IMR-90 (cell line): ENCODE measurements around the gene KRTAP1-5. TPM values are rescaled to one million over a fixed set of nuclear protein-coding genes. Genes with fewer than 3 reads are reported as not detected.
A peak's percentile ranks its signal among the peaks of the same experiment; 100 is the strongest.

Experiments
- ATAC-seq: fragments of 200-7000 bp; cut with Tn5 transposase; 2 replicates; pipeline ENCODE4 v1.9.1; 2020; ENCODE audit warnings: low read depth, mild to moderate bottlenecking, moderate library complexity
- BruUV-seq: library from RNA; stranded (reverse); fragments of 400-500 nt; replicated peaks from 2 replicates; lab custom pipeline; 2021; lab: Mats Ljungman, UMichigan
- CTCF ChIA-PET: fragments of 300-600 bp; formaldehyde crosslinking; extraction: SDS; loops from one replicate; lab custom pipeline; 2021; ENCODE audit warnings: antibody characterized with exemption; lab: Yijun Ruan, JAX
- POLR2A ChIA-PET: fragments of 300-600 bp; sonication (Branson Sonifier 250); formaldehyde crosslinking; loops from one replicate; lab custom pipeline; 2022; ENCODE audit warnings: antibody characterized with exemption; ENCODE audit not compliant: unreplicated experiment; lab: Charles Lee
- DNase-seq: peaks from one replicate; pipeline ENCODE4 v3.0.0; 2013
- H2AFZ ChIP-seq: replicated peaks from 2 replicates; pipeline ENCODE3; 2013; ENCODE audit warnings: low read length, mild to moderate bottlenecking; ENCODE audit not compliant: poor library complexity
- H2AK5ac ChIP-seq: 2 replicates; pipeline ENCODE4 v1.6.1; 2013; ENCODE audit warnings: low read depth, low read length, inconsistent platforms
- H2AK9ac ChIP-seq: replicated peaks from 2 replicates; pipeline ENCODE3; 2013; ENCODE audit warnings: mild to moderate bottlenecking, low read depth, low read length, moderate library complexity; ENCODE audit not compliant: poor library complexity
- H2BK120ac ChIP-seq: 2 replicates; pipeline ENCODE4 v1.6.1; 2013; ENCODE audit warnings: low read depth, low read length, inconsistent platforms
- H2BK15ac ChIP-seq: 3 replicates; pipeline ENCODE4 v1.6.1; 2013; ENCODE audit warnings: low read depth, low read length, inconsistent platforms
- H2BK20ac ChIP-seq: 2 replicates; pipeline ENCODE4 v1.6.1; 2013; ENCODE audit warnings: low read depth, mild to moderate bottlenecking, inconsistent platforms, low read length, moderate library complexity
- H2BK5ac ChIP-seq: 2 replicates; pipeline ENCODE4 v1.6.1; 2013; ENCODE audit warnings: mild to moderate bottlenecking, low read depth, low read length, inconsistent platforms; ENCODE audit not compliant: poor library complexity, severe bottlenecking
- H3K14ac ChIP-seq: replicated peaks from 2 replicates; pipeline ENCODE4 v1.6.1; 2013; ENCODE audit warnings: low read depth, low read length, inconsistent platforms
- H3K18ac ChIP-seq: 2 replicates; pipeline ENCODE4 v1.6.1; 2013; ENCODE audit warnings: low read depth, low read length, control low read depth
- H3K23ac ChIP-seq: 2 replicates; pipeline ENCODE4 v1.6.1; 2013; ENCODE audit warnings: low read depth, low read length, inconsistent platforms
- H3K27ac ChIP-seq: 2 replicates; pipeline ENCODE4 v1.5.1; 2013; ENCODE audit warnings: mild to moderate bottlenecking, control low read depth, low read length; ENCODE audit not compliant: insufficient read depth
- H3K27me3 ChIP-seq: 2 replicates; pipeline ENCODE4 v1.6.1; 2013; ENCODE audit warnings: low read length; ENCODE audit not compliant: control insufficient read depth, insufficient read depth
- H3K36me3 ChIP-seq: 2 replicates; pipeline ENCODE4 v1.6.1; 2013; ENCODE audit warnings: low read length, mixed read lengths; ENCODE audit not compliant: control insufficient read depth, insufficient read depth
- H3K4ac ChIP-seq: 2 replicates; pipeline ENCODE4 v1.6.1; 2013; ENCODE audit warnings: low read depth, low read length, inconsistent platforms
- H3K4me1 ChIP-seq: 2 replicates; pipeline ENCODE4 v1.6.1; 2013; ENCODE audit warnings: low read length, mixed read lengths; ENCODE audit not compliant: control insufficient read depth, insufficient read depth
- H3K4me2 ChIP-seq: 2 replicates; pipeline ENCODE4 v1.6.1; 2013; ENCODE audit warnings: low read depth, mild to moderate bottlenecking, control low read depth, low read length, moderate library complexity
- H3K4me3 ChIP-seq: 2 replicates; pipeline ENCODE4 v1.5.1; 2013; ENCODE audit warnings: low read depth, mild to moderate bottlenecking, control low read depth, low read length, moderate library complexity; ENCODE audit not compliant: insufficient read depth
- H3K56ac ChIP-seq: 2 replicates; pipeline ENCODE4 v1.6.1; 2013; ENCODE audit warnings: low read length, inconsistent platforms; ENCODE audit not compliant: insufficient read depth; ENCODE audit errors: extremely low read depth
- H3K79me1 ChIP-seq, 2 experiments: 2 replicates each; pipeline ENCODE4 v1.6.1; 2013; ENCODE audit warnings: low read length in 2 of 2, inconsistent platforms in 1 of 2, low read depth in 1 of 2
- H3K9ac ChIP-seq: 2 replicates; pipeline ENCODE4 v1.6.1; 2013; ENCODE audit warnings: low read depth, low read length, control low read depth
- H3K9me1 ChIP-seq: 2 replicates; pipeline ENCODE4 v1.6.1; 2013; ENCODE audit warnings: low read length, inconsistent platforms; ENCODE audit not compliant: insufficient read depth
- H3K9me3 ChIP-seq: 2 replicates; pipeline ENCODE4 v1.6.1; 2013; ENCODE audit warnings: low read length; ENCODE audit not compliant: control insufficient read depth, insufficient read depth
- H4K20me1 ChIP-seq: 2 replicates; pipeline ENCODE4 v1.6.1; 2013; ENCODE audit warnings: low read length, inconsistent platforms; ENCODE audit not compliant: insufficient read depth
- H4K5ac ChIP-seq: 2 replicates; pipeline ENCODE4 v1.6.1; 2013; ENCODE audit warnings: mild to moderate bottlenecking, low read depth, low read length, control low read depth
- H4K8ac ChIP-seq, 2 experiments: 2 replicates each; pipeline ENCODE4 v1.6.1; 2013; ENCODE audit warnings: low read depth in 2 of 2, low read length in 2 of 2, control low read depth in 1 of 2, inconsistent platforms in 1 of 2
- H4K91ac ChIP-seq: 2 replicates; pipeline ENCODE4 v1.6.1; 2013; ENCODE audit warnings: low read depth, low read length, inconsistent platforms; ENCODE audit not compliant: insufficient read depth
- CEBPB ChIP-seq: IDR thresholded peaks from 2 replicates; pipeline ENCODE4 v1.6.1; 2012; ENCODE audit warnings: low read depth, low read length, improper control_type of control experiment
- CHD1 ChIP-seq: IDR thresholded peaks from 2 replicates; pipeline ENCODE4 v1.6.1; 2012; ENCODE audit warnings: low read depth, low read length, improper control_type of control experiment
- POLR2A ChIP-seq: IDR thresholded peaks from 2 replicates; pipeline ENCODE4 v1.6.1; 2012; ENCODE audit warnings: mild to moderate bottlenecking, low read depth, low read length
- RCOR1 ChIP-seq: IDR thresholded peaks from 2 replicates; pipeline ENCODE4 v1.6.1; 2012; ENCODE audit warnings: mild to moderate bottlenecking, low read length, improper control_type of control experiment; ENCODE audit not compliant: insufficient replicate concordance
- RFX5 ChIP-seq: IDR thresholded peaks from 2 replicates; pipeline ENCODE4 v1.8.0; 2012; ENCODE audit warnings: low read depth, mild to moderate bottlenecking, low read length, moderate library complexity
- SMC3 ChIP-seq: fragments of 150-350 bp; IDR thresholded peaks from 2 replicates; pipeline ENCODE4 v1.6.1; 2016; ENCODE audit warnings: low read depth, mild to moderate bottlenecking, antibody characterized with exemption, low read length, moderate library complexity
- WGBS, 2 experiments: methylation state at CpG; one replicate each; pipeline versions ENCODE4 v1.1.5 to v1.1.7; 2013; ENCODE audit warnings: missing lambda C conversion rate in 2 of 2; ENCODE audit not compliant: insufficient read length in 1 of 2; ENCODE audit errors: extremely low coverage in 2 of 2; 5-methylcytosine and 5-hydroxymethylcytosine counted together
- dilution Hi-C: fragments of 300-500 bp; cut with HindIII; formaldehyde crosslinking; loops from one replicate; pipeline ENCODE4 v1.14.3; 2018; ENCODE audit warnings: low sequenced_read_pairs; ENCODE audit not compliant: unreplicated experiment
- in situ Hi-C: fragments of 300-500 bp; cut with MboI; formaldehyde crosslinking; loops from 3 replicates; pipeline ENCODE4 v1.14.3; 2019; ENCODE audit warnings: low sequenced_read_pairs, inconsistent platforms, mixed read lengths
- intact Hi-C: fragments of 100-400 bp; cut with micrococcal nuclease; formaldehyde crosslinking; loops from 2 replicates; pipeline ENCODE4 v1.10.0; 2022
- polyA plus RNA-seq, 3 experiments: library from polyadenylated mRNA; depleted of rRNA; stranded (reverse); fragments of >200 nt; gene quantifications; 2 replicates each; pipeline ENCODE4 v1.2.3, GENCODE V29; 2012; ENCODE audit warnings: low replicate concordance in 1 of 3
- total RNA-seq: library from RNA; depleted of rRNA; stranded (reverse); fragments of >200 nt; gene quantifications from 2 replicates; pipeline ENCODE4 v1.2.3, GENCODE V29; 2012
- TF ChIP-seq, protein P1 (sequence below): fragments of 150-350 bp; IDR thresholded peaks from 2 replicates; pipeline ENCODE4 v1.6.1; 2016; ENCODE audit warnings: low read depth, mild to moderate bottlenecking, low read length, moderate library complexity, borderline replicate concordance

KRTAP1-5 gene
- total and polyA plus RNA-seq, 2 of the 4 experiments (the other 2 are of a cell fraction): 27.0 to 34.8 TPM

DNA sequence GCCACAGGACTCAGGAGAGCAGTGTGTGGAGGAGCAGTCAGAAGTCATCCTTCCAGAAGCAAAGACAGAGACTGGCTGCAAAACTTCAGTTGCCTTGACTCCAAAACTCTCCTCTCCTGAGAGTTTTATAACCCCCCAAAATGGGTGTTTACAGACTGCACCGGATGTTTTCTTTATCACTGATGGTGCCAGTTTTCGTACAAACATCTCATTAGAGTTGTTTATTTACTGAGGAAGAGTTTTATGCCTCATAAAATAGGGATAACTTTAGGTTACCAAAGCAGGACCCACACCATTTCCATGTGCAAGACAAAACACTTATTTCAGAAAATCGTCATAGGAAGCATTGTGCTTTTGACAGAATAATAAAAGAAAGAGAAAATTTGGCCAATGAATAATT, 42.8 kb downstream of the KRTAP1-5 start, which contains the start of gene KRT40:
TSS of gene KRT40 (minus strand) at position 101 of the 400 bp plus-strand sequence. CDS start at position 48, 53 bp downstream.
- no TSS peak for BruUV-seq
- Histone ChIP-seq H2BK5ac (no peak within 1 kb of the TSS), H4K91ac (no peak within 1 kb of the TSS), H2BK20ac (no peak within 1 kb of the TSS), H3K36me3 (no peaks in the 10 kb centered on the region), H2AK9ac (no peak within 1 kb of the TSS), H3K4ac (no peak within 1 kb of the TSS), H3K9ac (no peak within 1 kb of the TSS), H3K4me2 (no peak within 1 kb of the TSS), H3K4me1 (peaks cover 5% of the 10 kb centered on the region), H3K9me1 (no peaks in the 10 kb centered on the region), H3K14ac (no peak within 1 kb of the TSS), H3K79me1 (no peaks in the 10 kb centered on the region), H3K9me3 (no peaks in the 10 kb centered on the region), H3K27ac (no peak within 1 kb of the TSS), H4K5ac (no peak within 1 kb of the TSS), H2AFZ (peak within 1 kb of the TSS; percentile 9), H2AK5ac (0 out of 2 replicates have a peak within 1 kb of the TSS, but pooled peaks have one; percentile 18), H3K27me3 (no peaks in the 10 kb centered on the region), H4K8ac (no peak within 1 kb of the TSS), H2BK120ac (no peak within 1 kb of the TSS), H3K18ac (no peak within 1 kb of the TSS), H3K4me3 (no peak within 1 kb of the TSS), H4K20me1 (no peaks in the 10 kb centered on the region), H2BK15ac (no peak within 1 kb of the TSS), H3K56ac (no peak within 1 kb of the TSS), H3K23ac (no peak within 1 kb of the TSS)
- ATAC-seq: no peak
- in situ Hi-C loops: no loop called here
- TF ChIP-seq RFX5 (no peak), SMC3 (no peak), RCOR1 (no peak), CHD1 (no peak), CEBPB (no peak), POLR2A (no peak)
- TF ChIP-seq, protein P1, sequence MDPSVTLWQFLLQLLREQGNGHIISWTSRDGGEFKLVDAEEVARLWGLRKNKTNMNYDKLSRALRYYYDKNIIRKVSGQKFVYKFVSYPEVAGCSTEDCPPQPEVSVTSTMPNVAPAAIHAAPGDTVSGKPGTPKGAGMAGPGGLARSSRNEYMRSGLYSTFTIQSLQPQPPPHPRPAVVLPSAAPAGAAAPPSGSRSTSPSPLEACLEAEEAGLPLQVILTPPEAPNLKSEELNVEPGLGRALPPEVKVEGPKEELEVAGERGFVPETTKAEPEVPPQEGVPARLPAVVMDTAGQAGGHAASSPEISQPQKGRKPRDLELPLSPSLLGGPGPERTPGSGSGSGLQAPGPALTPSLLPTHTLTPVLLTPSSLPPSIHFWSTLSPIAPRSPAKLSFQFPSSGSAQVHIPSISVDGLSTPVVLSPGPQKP: no peak
- no CpG with 5 or more reads among the region's 3 CpGs for WGBS, 2 experiments
- intact Hi-C loops: no loop called here
- CTCF ChIA-PET: no interaction called here
- dilution Hi-C loops: no loop called here
- POLR2A ChIA-PET: no interaction called here
- DNase-seq: no peak
